K562 (cell line): Measurements from ENCODE around the gene PIH1D1. TPM values are rescaled to one million over a fixed set of nuclear protein-coding genes. Genes with fewer than 3 reads are reported as not detected.
A peak's percentile ranks its signal among the peaks of the same experiment; 100 is the strongest.

Source experiments
- ARHGAP35 ChIP-seq: fragments of 450-650 bp; IDR thresholded peaks from 2 replicates; pipeline ENCODE4 v1.6.1; 2018; ENCODE audit not compliant: partially characterized antibody
- GTF2F1 ChIP-seq: IDR thresholded peaks from 2 replicates; pipeline ENCODE4 v1.6.1; 2011; ENCODE audit warnings: low read depth, low read length, improper control_type of control experiment
- HDAC3 ChIP-seq: fragments of 450-650 bp; IDR thresholded peaks from 2 replicates; pipeline ENCODE4 v1.6.1; 2018; ENCODE audit warnings: borderline replicate concordance, mild to moderate bottlenecking, moderate library complexity; ENCODE audit not compliant: partially characterized antibody
- KLF13 ChIP-seq: fragments of 450-650 bp; IDR thresholded peaks from 2 replicates; pipeline ENCODE4 v1.6.1; 2016; ENCODE audit warnings: missing genetic modification characterization, low read depth, mild to moderate bottlenecking, missing compliant biosample characterization, moderate library complexity, borderline replicate concordance
- LARP7 ChIP-seq: fragments of 450-650 bp; IDR thresholded peaks from 2 replicates; pipeline ENCODE4 v1.6.1; 2016
- MAFK ChIP-seq: IDR thresholded peaks from 2 replicates; pipeline ENCODE4 v1.6.1; 2011; ENCODE audit warnings: low read length, improper control_type of control experiment
- MCM3 ChIP-seq: fragments of 450-650 bp; IDR thresholded peaks from 2 replicates; pipeline ENCODE4 v1.6.1; 2016
- MIER1 ChIP-seq: fragments of 450-650 bp; IDR thresholded peaks from 2 replicates; pipeline ENCODE4 v1.6.1; 2016; ENCODE audit warnings: antibody characterized with exemption, mild to moderate bottlenecking, low read depth
- NCOA1 ChIP-seq: fragments of 450-650 bp; IDR thresholded peaks from 2 replicates; pipeline ENCODE4 v1.6.1; 2016; ENCODE audit warnings: low read depth
- PHB2 ChIP-seq: fragments of 450-650 bp; IDR thresholded peaks from 2 replicates; pipeline ENCODE4 v1.6.1; 2017; ENCODE audit warnings: low read depth
- PPARD ChIP-seq: fragments of 250-450 bp; sonication (Bioruptor Pico); IDR thresholded peaks from 2 replicates; pipeline ENCODE4 v1.8.0; 2022; ENCODE audit warnings: inconsistent platforms, mild to moderate bottlenecking, moderate library complexity
- PURB ChIP-seq: sonication (generic); formaldehyde crosslinking; IDR thresholded peaks from 2 replicates; pipeline ENCODE4 v1.9.0; 2021; ENCODE audit warnings: low read depth, mild to moderate bottlenecking, missing genetic modification reagents
- PYGO2 ChIP-seq: fragments of 450-650 bp; IDR thresholded peaks from 2 replicates; pipeline ENCODE4 v1.6.1; 2016; ENCODE audit warnings: mild to moderate bottlenecking, missing genetic modification characterization, moderate library complexity, missing compliant biosample characterization
- RBBP5 ChIP-seq: fragments of 200-600 bp; sonication (generic); IDR thresholded peaks from 2 replicates; pipeline ENCODE4 v1.6.1; 2012; ENCODE audit warnings: borderline replicate concordance, mild to moderate bottlenecking, low read length, control low read depth, inconsistent platforms; ENCODE audit not compliant: insufficient read depth, poor library complexity, severe bottlenecking
- RBM39 ChIP-seq: fragments of 200-400 bp; formaldehyde crosslinking; optimal IDR thresholded peaks from 2 replicates; pipeline ENCODE3; 2018; ENCODE audit warnings: low read depth, low read length
- SRF ChIP-seq, 2 experiments: fragments of 250-450, 450-650 bp in 1 of 2; sonication (Bioruptor Pico) in 1 of 2; sonication (generic) in 1 of 2; formaldehyde crosslinking; IDR thresholded peaks; 2 replicates each; pipeline versions ENCODE4 v1.5.0 to v1.5.1; 2020 to 2022; ENCODE audit warnings: mild to moderate bottlenecking in 1 of 2, missing genetic modification reagents in 1 of 2
- ZNF354B ChIP-seq: fragments of 250-450 bp; sonication (Bioruptor Pico); IDR thresholded peaks from 2 replicates; pipeline ENCODE4 v1.4.0; 2020
- ZNF785 ChIP-seq: fragments of 250-450 bp; sonication (Bioruptor Pico); IDR thresholded peaks from 2 replicates; pipeline ENCODE4 v1.4.0; 2020; ENCODE audit warnings: mild to moderate bottlenecking
- polyA plus RNA-seq, 8 experiments: library from polyadenylated mRNA; depleted of rRNA in 4 of 8; stranded (reverse) in 5 of 8; unstranded in 3 of 8; fragments of >200 nt; fragmentation: Nextera tagmentation in 2 of 8; fragmentation: Illumina TruSeq in 1 of 8; extraction: Ambion mirVana in 2 of 8; extraction: Trizol in 1 of 8; gene quantifications; 2 replicates each; pipeline versions ENCODE4 v1.2.1 to v1.2.3, GENCODE V29; 2011 to 2014; ENCODE audit warnings: inconsistent platforms in 1 of 8, missing spikeins in 1 of 8
- total RNA-seq, 7 experiments: library from RNA; depleted of rRNA in 6 of 7; stranded (reverse); fragments of >200 nt in 6 of 7; fragmentation: Illumina TruSeq in 2 of 7; extraction: Trizol in 2 of 7; gene quantifications; 2 replicates each; pipeline versions ENCODE4 v1.2.1 to v1.2.3, GENCODE V29; 2011 to 2021; ENCODE audit warnings: low replicate concordance in 1 of 7
- TF ChIP-seq, protein P1 (sequence below): fragments of 450-650 bp; IDR thresholded peaks from 2 replicates; pipeline ENCODE4 v1.6.1; 2016; ENCODE audit warnings: missing biosample characterization, missing genetic modification characterization
- TF ChIP-seq, protein P2 (sequence below): sonication (generic); formaldehyde crosslinking; IDR thresholded peaks from 2 replicates; pipeline ENCODE4 v1.8.0; 2023; ENCODE audit warnings: mild to moderate bottlenecking, missing genetic modification reagents
- TF ChIP-seq, protein P3 (sequence below): fragments of 450-650 bp; formaldehyde crosslinking; IDR thresholded peaks from 2 replicates; pipeline ENCODE4 v1.4.0; 2020; ENCODE audit warnings: mild to moderate bottlenecking, mixed read lengths
- TF ChIP-seq, protein P4 (sequence below): IDR thresholded peaks from 3 replicates; pipeline ENCODE4 v1.6.1; 2011; ENCODE audit warnings: borderline replicate concordance, mild to moderate bottlenecking; ENCODE audit not compliant: insufficient read length, insufficient read depth

The PIH1D1 gene
- total and polyA plus RNA-seq, 9 of the 15 experiments (the other 6 are each of a cell fraction or from before 2014, with no cell fraction given), result 26.5 to 224 (median 137) TPM

DNA sequence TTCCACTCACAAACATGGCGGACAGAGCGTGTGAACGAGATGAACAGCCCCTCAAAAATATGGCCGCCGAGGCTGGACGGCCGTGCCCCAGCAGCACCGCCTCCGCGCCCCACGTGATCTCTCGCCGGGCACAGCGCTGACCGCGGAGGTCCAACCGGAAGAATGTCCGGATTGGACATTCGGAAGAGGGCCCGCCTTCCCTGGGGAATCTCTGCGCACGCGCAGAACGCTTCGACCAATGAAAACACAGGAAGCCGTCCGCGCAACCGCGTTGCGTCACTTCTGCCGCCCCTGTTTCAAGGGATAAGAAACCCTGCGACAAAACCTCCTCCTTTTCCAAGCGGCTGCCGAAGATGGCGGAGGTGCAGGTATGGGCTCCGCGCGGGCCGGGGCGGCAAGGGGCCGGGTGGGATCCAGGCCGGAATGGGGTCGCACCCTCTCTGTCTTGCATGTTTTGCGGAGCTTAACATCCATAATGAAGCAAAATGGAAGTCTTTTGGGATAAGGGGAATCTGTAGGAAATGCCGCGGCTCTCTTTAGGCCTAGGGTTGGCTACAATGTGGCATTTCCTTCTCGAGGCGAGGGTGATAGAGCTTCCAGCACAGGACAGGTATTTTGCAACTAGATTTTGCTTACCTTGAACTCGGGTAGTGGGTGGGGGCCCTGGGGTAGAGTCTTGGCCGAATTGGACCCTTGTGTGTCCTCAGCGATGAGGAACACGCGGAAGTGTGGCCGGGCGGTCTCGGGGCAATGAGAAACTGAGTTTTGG is 35.8 kb upstream of the PIH1D1 start, which contains the start of gene RPL13A (continued):
- TF ChIP-seq ZNF785 (no peak), ARHGAP35 (no peak), MIER1 (no peak), SRF (CRISPR knock-in tag; IDR thresholded peaks at IDR 0.05) (peak in 1 of 2 experiments; percentile 67; a peak in 1 of 4 replicates), PPARD (CRISPR knock-in tag) (no peak), PYGO2 (tag) (no peak), PURB (no peak), PHB2 (no peak), LARP7 (no peak), MAFK (0 out of 2 replicates have a peak, but pooled peaks have one; percentile 2), RBBP5 (peak; percentile 89), MCM3 (no peak), ZNF354B (no peak), NCOA1 (peak; percentile 28; the same call in 1 of the 2 replicates), GTF2F1 (peak; percentile 95), RBM39 (peak; percentile 95), HDAC3 (no peak), KLF13 (tag) (peak; percentile 75)
- TF ChIP-seq, protein P1, sequence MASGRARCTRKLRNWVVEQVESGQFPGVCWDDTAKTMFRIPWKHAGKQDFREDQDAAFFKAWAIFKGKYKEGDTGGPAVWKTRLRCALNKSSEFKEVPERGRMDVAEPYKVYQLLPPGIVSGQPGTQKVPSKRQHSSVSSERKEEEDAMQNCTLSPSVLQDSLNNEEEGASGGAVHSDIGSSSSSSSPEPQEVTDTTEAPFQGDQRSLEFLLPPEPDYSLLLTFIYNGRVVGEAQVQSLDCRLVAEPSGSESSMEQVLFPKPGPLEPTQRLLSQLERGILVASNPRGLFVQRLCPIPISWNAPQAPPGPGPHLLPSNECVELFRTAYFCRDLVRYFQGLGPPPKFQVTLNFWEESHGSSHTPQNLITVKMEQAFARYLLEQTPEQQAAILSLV, result peak; percentile 77
- TF ChIP-seq, protein P2, sequence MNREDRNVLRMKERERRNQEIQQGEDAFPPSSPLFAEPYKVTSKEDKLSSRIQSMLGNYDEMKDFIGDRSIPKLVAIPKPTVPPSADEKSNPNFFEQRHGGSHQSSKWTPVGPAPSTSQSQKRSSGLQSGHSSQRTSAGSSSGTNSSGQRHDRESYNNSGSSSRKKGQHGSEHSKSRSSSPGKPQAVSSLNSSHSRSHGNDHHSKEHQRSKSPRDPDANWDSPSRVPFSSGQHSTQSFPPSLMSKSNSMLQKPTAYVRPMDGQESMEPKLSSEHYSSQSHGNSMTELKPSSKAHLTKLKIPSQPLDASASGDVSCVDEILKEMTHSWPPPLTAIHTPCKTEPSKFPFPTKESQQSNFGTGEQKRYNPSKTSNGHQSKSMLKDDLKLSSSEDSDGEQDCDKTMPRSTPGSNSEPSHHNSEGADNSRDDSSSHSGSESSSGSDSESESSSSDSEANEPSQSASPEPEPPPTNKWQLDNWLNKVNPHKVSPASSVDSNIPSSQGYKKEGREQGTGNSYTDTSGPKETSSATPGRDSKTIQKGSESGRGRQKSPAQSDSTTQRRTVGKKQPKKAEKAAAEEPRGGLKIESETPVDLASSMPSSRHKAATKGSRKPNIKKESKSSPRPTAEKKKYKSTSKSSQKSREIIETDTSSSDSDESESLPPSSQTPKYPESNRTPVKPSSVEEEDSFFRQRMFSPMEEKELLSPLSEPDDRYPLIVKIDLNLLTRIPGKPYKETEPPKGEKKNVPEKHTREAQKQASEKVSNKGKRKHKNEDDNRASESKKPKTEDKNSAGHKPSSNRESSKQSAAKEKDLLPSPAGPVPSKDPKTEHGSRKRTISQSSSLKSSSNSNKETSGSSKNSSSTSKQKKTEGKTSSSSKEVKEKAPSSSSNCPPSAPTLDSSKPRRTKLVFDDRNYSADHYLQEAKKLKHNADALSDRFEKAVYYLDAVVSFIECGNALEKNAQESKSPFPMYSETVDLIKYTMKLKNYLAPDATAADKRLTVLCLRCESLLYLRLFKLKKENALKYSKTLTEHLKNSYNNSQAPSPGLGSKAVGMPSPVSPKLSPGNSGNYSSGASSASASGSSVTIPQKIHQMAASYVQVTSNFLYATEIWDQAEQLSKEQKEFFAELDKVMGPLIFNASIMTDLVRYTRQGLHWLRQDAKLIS (CRISPR knock-in tag), result peak; percentile 90
- TF ChIP-seq, protein P3, sequence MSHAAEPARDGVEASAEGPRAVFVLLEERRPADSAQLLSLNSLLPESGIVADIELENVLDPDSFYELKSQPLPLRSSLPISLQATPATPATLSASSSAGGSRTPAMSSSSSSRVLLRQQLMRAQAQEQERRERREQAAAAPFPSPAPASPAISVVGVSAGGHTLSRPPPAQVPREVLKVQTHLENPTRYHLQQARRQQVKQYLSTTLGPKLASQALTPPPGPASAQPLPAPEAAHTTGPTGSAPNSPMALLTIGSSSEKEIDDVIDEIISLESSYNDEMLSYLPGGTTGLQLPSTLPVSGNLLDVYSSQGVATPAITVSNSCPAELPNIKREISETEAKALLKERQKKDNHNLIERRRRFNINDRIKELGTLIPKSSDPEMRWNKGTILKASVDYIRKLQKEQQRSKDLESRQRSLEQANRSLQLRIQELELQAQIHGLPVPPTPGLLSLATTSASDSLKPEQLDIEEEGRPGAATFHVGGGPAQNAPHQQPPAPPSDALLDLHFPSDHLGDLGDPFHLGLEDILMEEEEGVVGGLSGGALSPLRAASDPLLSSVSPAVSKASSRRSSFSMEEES (CRISPR knock-in tag), result peak; percentile 97
- TF ChIP-seq, protein P4, sequence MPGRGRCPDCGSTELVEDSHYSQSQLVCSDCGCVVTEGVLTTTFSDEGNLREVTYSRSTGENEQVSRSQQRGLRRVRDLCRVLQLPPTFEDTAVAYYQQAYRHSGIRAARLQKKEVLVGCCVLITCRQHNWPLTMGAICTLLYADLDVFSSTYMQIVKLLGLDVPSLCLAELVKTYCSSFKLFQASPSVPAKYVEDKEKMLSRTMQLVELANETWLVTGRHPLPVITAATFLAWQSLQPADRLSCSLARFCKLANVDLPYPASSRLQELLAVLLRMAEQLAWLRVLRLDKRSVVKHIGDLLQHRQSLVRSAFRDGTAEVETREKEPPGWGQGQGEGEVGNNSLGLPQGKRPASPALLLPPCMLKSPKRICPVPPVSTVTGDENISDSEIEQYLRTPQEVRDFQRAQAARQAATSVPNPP, result no peak
